PFSK-1 (cell line): ENCODE measurements around the gene ATP2A1.

Experiments
- FOXP2 ChIP-seq: optimal IDR thresholded peaks from 2 replicates; pipeline ENCODE3; 2011; ENCODE audit warnings: borderline replicate concordance, control low read depth, inconsistent platforms; ENCODE audit not compliant: insufficient read depth; ENCODE audit errors: extremely low read length, extremely low read depth
- POLR2AphosphoS5 ChIP-seq: IDR thresholded peaks from 2 replicates; pipeline ENCODE4 v1.6.1; 2012; ENCODE audit warnings: low read depth, mild to moderate bottlenecking, control low read depth, low read length, moderate library complexity
- SIN3A ChIP-seq: IDR thresholded peaks from 2 replicates; pipeline ENCODE4 v1.6.1; 2012; ENCODE audit warnings: mild to moderate bottlenecking, low read length, moderate library complexity, borderline replicate concordance; ENCODE audit not compliant: insufficient read depth
- TAF1 ChIP-seq: IDR thresholded peaks from 2 replicates; pipeline ENCODE4 v1.6.1; 2012; ENCODE audit warnings: low read length, control low read depth, borderline replicate concordance; ENCODE audit not compliant: insufficient read depth
- TF ChIP-seq, protein P1 (sequence below), 2 experiments: IDR thresholded peaks; 2 replicates each; pipeline versions ENCODE4 v1.6.1 to v1.8.0; 2011 to 2012; ENCODE audit warnings: low read depth in 2 of 2, low read length in 2 of 2, control low read depth in 1 of 2, inconsistent platforms in 1 of 2, mild to moderate bottlenecking in 1 of 2, moderate library complexity in 1 of 2; ENCODE audit not compliant: insufficient read depth in 1 of 2

Gene ATP2A1

DNA sequence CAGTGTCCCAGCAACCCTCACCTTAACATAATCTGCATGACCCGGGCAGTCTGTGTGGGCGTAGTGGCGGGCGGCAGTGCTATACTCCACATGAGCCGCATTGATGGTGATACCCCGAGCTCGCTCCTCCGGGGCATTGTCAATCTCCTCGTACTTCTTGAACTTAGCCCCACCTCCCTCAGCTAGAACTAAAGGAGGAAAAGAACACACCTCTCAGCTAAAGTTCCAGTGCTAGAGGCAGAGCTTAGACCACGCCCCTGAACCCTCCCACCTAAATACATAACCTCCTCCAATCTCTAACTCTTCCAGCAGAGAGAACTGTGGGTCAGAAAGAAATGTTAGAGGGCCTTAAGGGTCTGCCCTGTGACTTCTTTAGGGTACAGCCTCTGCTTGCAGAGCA lies 33.0 kb upstream of the ATP2A1 start:
- TF ChIP-seq TAF1 = peak; percentile 46; the same call in 1 of the 2 replicates
- TF ChIP-seq, protein P1, sequence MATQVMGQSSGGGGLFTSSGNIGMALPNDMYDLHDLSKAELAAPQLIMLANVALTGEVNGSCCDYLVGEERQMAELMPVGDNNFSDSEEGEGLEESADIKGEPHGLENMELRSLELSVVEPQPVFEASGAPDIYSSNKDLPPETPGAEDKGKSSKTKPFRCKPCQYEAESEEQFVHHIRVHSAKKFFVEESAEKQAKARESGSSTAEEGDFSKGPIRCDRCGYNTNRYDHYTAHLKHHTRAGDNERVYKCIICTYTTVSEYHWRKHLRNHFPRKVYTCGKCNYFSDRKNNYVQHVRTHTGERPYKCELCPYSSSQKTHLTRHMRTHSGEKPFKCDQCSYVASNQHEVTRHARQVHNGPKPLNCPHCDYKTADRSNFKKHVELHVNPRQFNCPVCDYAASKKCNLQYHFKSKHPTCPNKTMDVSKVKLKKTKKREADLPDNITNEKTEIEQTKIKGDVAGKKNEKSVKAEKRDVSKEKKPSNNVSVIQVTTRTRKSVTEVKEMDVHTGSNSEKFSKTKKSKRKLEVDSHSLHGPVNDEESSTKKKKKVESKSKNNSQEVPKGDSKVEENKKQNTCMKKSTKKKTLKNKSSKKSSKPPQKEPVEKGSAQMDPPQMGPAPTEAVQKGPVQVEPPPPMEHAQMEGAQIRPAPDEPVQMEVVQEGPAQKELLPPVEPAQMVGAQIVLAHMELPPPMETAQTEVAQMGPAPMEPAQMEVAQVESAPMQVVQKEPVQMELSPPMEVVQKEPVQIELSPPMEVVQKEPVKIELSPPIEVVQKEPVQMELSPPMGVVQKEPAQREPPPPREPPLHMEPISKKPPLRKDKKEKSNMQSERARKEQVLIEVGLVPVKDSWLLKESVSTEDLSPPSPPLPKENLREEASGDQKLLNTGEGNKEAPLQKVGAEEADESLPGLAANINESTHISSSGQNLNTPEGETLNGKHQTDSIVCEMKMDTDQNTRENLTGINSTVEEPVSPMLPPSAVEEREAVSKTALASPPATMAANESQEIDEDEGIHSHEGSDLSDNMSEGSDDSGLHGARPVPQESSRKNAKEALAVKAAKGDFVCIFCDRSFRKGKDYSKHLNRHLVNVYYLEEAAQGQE (IDR thresholded peaks at IDR 0.05; ENCODE audit: insufficient read depth in 1 of 2, low read depth in 2 of 2, low read length in 2 of 2) = no peak

DNA sequence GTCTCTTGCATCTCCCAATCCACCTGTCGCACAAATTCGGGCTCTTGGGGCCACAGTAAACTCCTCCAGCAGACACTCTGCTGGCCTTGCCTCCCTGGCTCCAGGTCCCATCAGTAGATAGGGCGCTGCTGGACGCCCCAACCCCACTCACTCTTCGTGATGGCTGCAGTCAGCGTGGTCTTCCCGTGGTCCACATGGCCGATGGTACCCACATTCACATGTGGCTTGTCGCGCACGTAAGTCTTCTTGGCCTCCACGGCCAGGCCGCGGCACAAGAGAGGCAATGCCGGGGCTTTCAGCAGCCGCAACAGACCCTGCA lies 32.6 kb upstream of the ATP2A1 start:
- TF ChIP-seq, protein P1 (IDR thresholded peaks at IDR 0.05; ENCODE audit: insufficient read depth in 1 of 2, low read depth in 2 of 2, low read length in 2 of 2) = no peak
- TF ChIP-seq TAF1 (no peak), SIN3A (no peak), FOXP2 (no peak), POLR2AphosphoS5 (no peak)

DNA sequence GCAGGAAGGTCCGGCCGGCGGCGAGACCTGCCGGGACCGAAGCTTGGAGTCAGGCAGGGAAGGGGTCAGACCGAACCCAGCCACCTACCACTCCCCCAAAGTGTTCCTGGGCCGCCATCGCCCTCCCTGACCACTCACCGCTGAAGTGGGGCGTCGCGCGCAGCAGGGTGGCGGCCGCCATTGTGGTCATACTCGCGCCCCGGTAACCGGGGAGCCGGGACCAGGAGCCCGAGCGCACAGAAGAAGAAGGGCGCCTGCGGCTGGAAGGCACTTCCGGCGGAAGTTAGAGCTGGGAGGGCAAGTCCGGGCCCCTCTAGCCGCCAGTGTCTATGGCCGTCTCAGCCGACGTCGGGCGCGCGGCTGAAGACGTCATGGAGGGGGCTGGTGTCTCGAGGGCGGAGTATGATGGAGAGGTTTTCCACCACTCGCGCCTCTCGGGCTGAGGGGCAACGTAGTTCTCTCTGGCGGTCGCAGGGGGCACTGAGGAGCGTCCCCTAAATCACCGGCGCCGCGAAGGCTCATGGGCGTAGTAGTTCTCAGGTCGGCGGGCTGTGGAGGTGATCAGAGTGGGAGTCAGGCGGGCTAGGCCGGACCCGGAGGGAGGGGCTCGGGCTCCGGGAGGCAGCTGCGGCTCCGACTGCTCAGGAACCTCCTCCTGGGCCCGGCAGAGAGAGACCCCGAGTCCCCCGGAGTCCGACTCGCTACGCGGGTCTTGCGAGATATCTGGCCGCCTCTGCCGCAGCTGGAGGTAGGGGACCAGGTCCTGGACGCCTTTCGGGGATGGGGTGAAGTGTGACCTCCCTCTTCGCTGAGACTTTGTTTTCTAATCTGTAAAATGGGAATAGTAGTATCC lies 32.0 kb upstream of the ATP2A1 start, which contains the start of gene TUFM:
Gene TUFM, minus strand, starts transcription at position 269 of the 853 bp plus-strand sequence. Its CDS starts 79 bp downstream, at position 190.
- peak; percentile 77 for TF ChIP-seq POLR2AphosphoS5
- TF ChIP-seq, protein P1 (IDR thresholded peaks at IDR 0.05; ENCODE audit: insufficient read depth in 1 of 2, low read depth in 2 of 2, low read length in 2 of 2) = no peak
- TF ChIP-seq TAF1 = peak; percentile 63
- TF ChIP-seq FOXP2 = peak; percentile 34
- TF ChIP-seq SIN3A = no peak

DNA sequence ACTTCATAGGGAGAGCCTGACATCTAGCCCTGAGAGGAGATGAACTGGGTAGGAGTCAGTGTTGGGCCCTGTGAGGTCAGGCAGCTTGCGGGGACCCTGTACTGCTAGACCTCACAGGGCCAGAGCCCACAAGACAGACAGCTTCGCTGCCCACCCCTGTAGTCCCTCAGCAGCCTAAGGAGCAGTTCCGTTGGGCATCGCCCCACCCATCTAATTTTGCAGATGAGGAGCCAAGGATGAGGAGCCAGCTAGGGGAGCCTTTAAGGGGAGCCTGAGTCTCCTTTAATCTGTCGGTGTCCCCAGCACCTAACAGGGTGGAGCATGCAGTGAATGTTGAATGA lies 31.4 kb upstream of the ATP2A1 start:
- no peak for TF ChIP-seq TAF1
- TF ChIP-seq FOXP2 = no peak
- TF ChIP-seq, protein P1 (IDR thresholded peaks at IDR 0.05; ENCODE audit: insufficient read depth in 1 of 2, low read depth in 2 of 2, low read length in 2 of 2) = no peak
- no peak for TF ChIP-seq POLR2AphosphoS5
- no peak for TF ChIP-seq SIN3A

DNA sequence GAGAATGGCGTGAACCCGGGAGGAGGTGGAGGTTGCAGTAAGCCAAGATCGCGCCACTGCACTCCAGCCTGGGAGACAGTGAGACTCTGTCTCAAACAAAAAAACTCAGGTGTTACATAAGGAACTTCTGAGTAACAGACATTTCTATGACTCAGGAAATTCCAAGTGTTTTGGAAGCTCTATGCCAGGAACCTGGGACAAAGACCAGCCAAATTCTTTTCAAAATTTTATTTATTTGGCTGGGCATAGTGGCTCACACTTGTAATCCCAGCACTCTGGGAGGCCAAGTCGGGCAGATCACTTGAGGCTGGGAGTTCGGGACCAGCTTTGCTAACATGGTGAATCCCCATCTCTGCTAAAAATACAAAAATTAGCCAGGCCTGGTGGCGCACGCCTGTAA lies 19.9 kb upstream of the ATP2A1 start:
- TF ChIP-seq FOXP2 (no peak), TAF1 (no peak), SIN3A (no peak), POLR2AphosphoS5 (no peak)
- TF ChIP-seq, protein P1 (IDR thresholded peaks at IDR 0.05; ENCODE audit: insufficient read depth in 1 of 2, low read depth in 2 of 2, low read length in 2 of 2) = no peak
